CD8-positive, alpha-beta memory T cell (primary cell): Measurements from ENCODE around the gene GPX7. TPM values are rescaled to one million over a fixed set of nuclear protein-coding genes. Genes with fewer than 3 reads are reported as not detected.
A peak's percentile ranks its signal among the peaks of the same experiment; 100 is the strongest.

Source experiments
- CTCF ChIA-PET: fragments of 350-600 bp; sonication (Branson Sonifier 250); formaldehyde crosslinking; loops from one replicate; lab custom pipeline; 2021; ENCODE audit warnings: antibody characterized with exemption; lab: Charles Lee
- POLR2A ChIA-PET: fragments of 350-600 bp; sonication (Branson Sonifier 250); formaldehyde crosslinking; loops from one replicate; lab custom pipeline; 2021; ENCODE audit warnings: antibody characterized with exemption; lab: Charles Lee
- DNase-seq, 5 donors: peaks; one replicate each; pipeline versions ENCODE4 v3.0.0 to v3.0.0-alpha.2; 2020 to 2022; ENCODE audit warnings: mixed read lengths in 1 of 5
- H3K27ac ChIP-seq: one replicate; pipeline ENCODE4 v1.7.0; 2013; ENCODE audit warnings: low read depth, mild to moderate bottlenecking, low read length, moderate library complexity
- H3K27me3 ChIP-seq: 2 replicates; pipeline ENCODE4 v1.7.0; 2013; ENCODE audit warnings: low read length, mild to moderate bottlenecking; ENCODE audit not compliant: insufficient read depth, poor library complexity, severe bottlenecking
- H3K36me3 ChIP-seq: 2 replicates; pipeline ENCODE4 v1.7.0; 2013; ENCODE audit warnings: mild to moderate bottlenecking, low read length, moderate library complexity; ENCODE audit not compliant: insufficient read depth
- H3K4me1 ChIP-seq: 2 replicates; pipeline ENCODE4 v1.7.0; 2013; ENCODE audit warnings: mild to moderate bottlenecking, low read length, moderate library complexity; ENCODE audit not compliant: insufficient read depth
- H3K4me3 ChIP-seq: 2 replicates; pipeline ENCODE4 v1.7.0; 2013; ENCODE audit warnings: mild to moderate bottlenecking, low read length
- H3K9me3 ChIP-seq: 2 replicates; pipeline ENCODE4 v1.7.0; 2013; ENCODE audit warnings: mild to moderate bottlenecking, low read length
- H3K27ac Mint-ChIP-seq, 8 donors: one replicate each; pipeline ENCODE4 v1.8.0; 2020 to 2021; ENCODE audit warnings: mixed read lengths in 8 of 8, mild to moderate bottlenecking in 6 of 8, inconsistent platforms in 3 of 8, moderate library complexity in 3 of 8
- H3K27me3 Mint-ChIP-seq, 2 donors: one replicate each; pipeline ENCODE4 v1.8.0; 2020 to 2021; ENCODE audit warnings: mixed read lengths in 2 of 2, mild to moderate bottlenecking in 1 of 2, moderate library complexity in 1 of 2
- H3K36me3 Mint-ChIP-seq, 3 donors: one replicate each; pipeline ENCODE4 v1.8.0; 2020 to 2021; ENCODE audit warnings: mixed read lengths in 3 of 3, inconsistent platforms in 1 of 3, mild to moderate bottlenecking in 1 of 3
- H3K4me1 Mint-ChIP-seq, 3 donors: one replicate each; pipeline ENCODE4 v1.8.0; 2020 to 2021; ENCODE audit warnings: mixed read lengths in 3 of 3, inconsistent platforms in 1 of 3, mild to moderate bottlenecking in 1 of 3
- H3K4me3 Mint-ChIP-seq, 7 donors: one replicate each; pipeline ENCODE4 v1.8.0; 2020 to 2021; ENCODE audit warnings: mixed read lengths in 7 of 7, mild to moderate bottlenecking in 6 of 7, moderate library complexity in 4 of 7, inconsistent platforms in 2 of 7
- H3K9me3 Mint-ChIP-seq, 5 donors: one replicate each; pipeline ENCODE4 v1.8.0; 2020 to 2022; ENCODE audit warnings: mixed read lengths in 5 of 5, mild to moderate bottlenecking in 3 of 5, moderate library complexity in 2 of 5, inconsistent platforms in 1 of 5
- polyA plus RNA-seq: library from polyadenylated mRNA; unstranded; fragments of 300-500 nt; fragmentation: Illumina TruSeq; gene quantifications from one replicate; pipeline ENCODE4 v1.2.3, GENCODE V29; 2021
- total RNA-seq, 2 experiments: library from RNA; stranded (reverse); gene quantifications; one replicate each; pipeline ENCODE4 v1.2.3, GENCODE V29; 2021

GPX7 gene
- total and polyA plus RNA-seq, 3 experiments from 2014 or later: 29.9 to 31.9 (median 30.0) TPM

GRCh38 chr1:52637946-52638345 is 35.8 kb downstream of the GPX7 start:
- Histone ChIP-seq H3K4me1 (peaks cover 82% of the 10 kb centered on the region), H3K36me3 (no peaks in the 10 kb centered on the region), H3K27ac (peak overlapping the region; percentile 81), H3K9me3 (no peaks in the 10 kb centered on the region), H3K27me3 (no peaks in the 10 kb centered on the region), H3K4me3 (peak overlapping the region; percentile 13)
- DNase-seq: no peak
- H3K27me3 Mint-ChIP-seq: no peaks in the 10 kb centered on the region
- CTCF ChIA-PET: interaction anchor here (1.2 to 1.5 kb wide), 2 partner anchors 30 to 48 kb away, joined by 3 to 4 read pairs; no protein-coding TSS in a partner anchor
- peak overlapping the region; percentile 78 to 88 (median 84) for H3K4me3 Mint-ChIP-seq
- POLR2A ChIA-PET: interaction anchor here (0.6 to 2.9 kb wide), 6 partner anchors 12 to 85 kb away, joined by 3 to 18 read pairs (median 3); partner anchors contain the start of gene TUT4
- H3K9me3 Mint-ChIP-seq: no peaks in the 10 kb centered on the region
- H3K27ac Mint-ChIP-seq: peak overlapping the region; percentile 98 to 100 (median 100)
- peaks cover 5 to 30% (median 17%) of the 10 kb centered on the region in 3 donors for H3K36me3 Mint-ChIP-seq
- H3K4me1 Mint-ChIP-seq: peaks cover 78 to 86% (median 83%) of the 10 kb centered on the region in 3 donors

DNA sequence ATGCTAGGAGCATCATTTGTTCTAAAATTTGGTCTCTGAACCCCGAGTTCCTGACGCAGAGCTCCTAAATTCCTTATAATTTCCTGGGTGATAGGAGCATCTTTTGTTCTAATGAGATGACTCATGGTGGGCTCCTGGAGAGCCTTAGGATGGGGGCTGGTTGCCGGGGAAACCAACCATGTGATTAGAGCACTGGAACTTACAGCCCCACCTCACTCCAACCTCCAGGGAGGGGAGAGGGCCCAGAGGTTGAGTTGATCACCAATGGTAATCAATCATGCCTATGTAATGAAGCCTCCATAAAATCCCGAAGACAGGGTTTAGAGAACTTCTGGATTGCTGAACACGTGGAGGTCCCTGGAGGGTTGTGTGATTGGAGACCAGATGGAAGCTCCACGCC is 38.5 kb downstream of the GPX7 start:
- CTCF ChIA-PET: interaction anchor here (1.0 to 1.3 kb wide), 2 partner anchors 8 to 45 kb away, joined by 3 to 4 read pairs; no protein-coding TSS in a partner anchor
- Mint-ChIP-seq H3K27ac (peak overlapping the region; percentile 7 to 91 (median 74)), H3K9me3 (no peaks in the 10 kb centered on the region), H3K4me3 (peak overlapping the region in 2 of 7 donors; percentile 64 to 68), H3K4me1 (peaks cover 61 to 71% (median 67%) of the 10 kb centered on the region in 3 donors), H3K36me3 (peaks cover 9 to 42% (median 23%) of the 10 kb centered on the region in 3 donors), H3K27me3 (no peaks in the 10 kb centered on the region)
- Histone ChIP-seq H3K4me1 (peaks cover 61% of the 10 kb centered on the region), H3K36me3 (no peaks in the 10 kb centered on the region), H3K9me3 (no peaks in the 10 kb centered on the region), H3K27me3 (no peaks in the 10 kb centered on the region), H3K4me3 (no peak overlapping the region), H3K27ac (no peak overlapping the region)
- no peak for DNase-seq
- POLR2A ChIA-PET: interaction anchor here (2.2 kb wide), 1 partner anchor 87 kb away, joined by 4 read pairs; the partner anchor contains the start of gene TUT4

- H3K4me3 ChIP-seq: no peak overlapping the region
- no peaks in the 10 kb centered on the region for H3K27me3 ChIP-seq
- H3K4me1 Mint-ChIP-seq: peaks cover 58 to 68% (median 63%) of the 10 kb centered on the region in 3 donors
- H3K27ac Mint-ChIP-seq: peak overlapping the region; percentile 69 to 90 (median 82)
- no peaks in the 10 kb centered on the region for H3K9me3 ChIP-seq
- POLR2A ChIA-PET: no interaction called here
- H3K27me3 Mint-ChIP-seq: no peaks in the 10 kb centered on the region
- peaks cover 9 to 46% (median 23%) of the 10 kb centered on the region in 3 donors for H3K36me3 Mint-ChIP-seq
- peak overlapping the region in 6 of 7 donors; percentile 15 to 67 (median 30) for H3K4me3 Mint-ChIP-seq
- CTCF ChIA-PET: interaction anchor here (1.0 to 1.3 kb wide), 2 partner anchors 9 to 45 kb away, joined by 3 to 4 read pairs; no protein-coding TSS in a partner anchor
- H3K9me3 Mint-ChIP-seq: no peaks in the 10 kb centered on the region
- H3K27ac ChIP-seq: no peak overlapping the region
- H3K4me1 ChIP-seq: peaks cover 56% of the 10 kb centered on the region
- H3K36me3 ChIP-seq: no peaks in the 10 kb centered on the region
- DNase-seq: no peak
Measured at GRCh38 chr1:52641307-52641706, 39.1 kb downstream of the GPX7 start.

- Mint-ChIP-seq H3K9me3 (no peaks in the 10 kb centered on the region), H3K4me1 (peaks cover 33 to 44% (median 44%) of the 10 kb centered on the region in 3 donors), H3K36me3 (peaks cover 4 to 66% (median 20%) of the 10 kb centered on the region in 3 donors), H3K4me3 (no peak overlapping the region), H3K27ac (peak overlapping the region in 3 of 8 donors; percentile 65 to 73 (median 72)), H3K27me3 (no peaks in the 10 kb centered on the region)
- Histone ChIP-seq H3K27me3 (no peaks in the 10 kb centered on the region), H3K27ac (no peak overlapping the region), H3K9me3 (no peaks in the 10 kb centered on the region), H3K4me3 (no peak overlapping the region), H3K4me1 (peaks cover 19% of the 10 kb centered on the region), H3K36me3 (peaks cover 3% of the 10 kb centered on the region)
- ChIA-PET POLR2A (no interaction called here), CTCF (interaction anchor here (1.3 kb wide), 1 partner anchor 10 kb away, joined by 3 read pairs; no protein-coding TSS in a partner anchor)
- DNase-seq: no peak
Measured at GRCh38 chr1:52645261-52645660, 43.1 kb downstream of the GPX7 start.

GRCh38 chr1:52651904-52652303 is 49.7 kb downstream of the GPX7 start:
- Histone ChIP-seq H3K27me3 (no peaks in the 10 kb centered on the region), H3K36me3 (peaks cover 4% of the 10 kb centered on the region), H3K9me3 (no peaks in the 10 kb centered on the region), H3K27ac (no peak overlapping the region), H3K4me1 (no peaks in the 10 kb centered on the region), H3K4me3 (no peak overlapping the region)
- Mint-ChIP-seq H3K27me3 (no peaks in the 10 kb centered on the region), H3K4me3 (no peak overlapping the region), H3K9me3 (no peaks in the 10 kb centered on the region), H3K36me3 (peaks cover 6 to 67% (median 20%) of the 10 kb centered on the region in 3 donors), H3K4me1 (peaks cover 23 to 43% (median 38%) of the 10 kb centered on the region in 3 donors), H3K27ac (peak overlapping the region in 5 of 8 donors; percentile 28 to 96 (median 80))
- CTCF ChIA-PET: interaction anchor here (1.3 kb wide), 1 partner anchor 34 kb away, joined by 3 read pairs; no protein-coding TSS in a partner anchor
- DNase-seq: no peak
- POLR2A ChIA-PET: interaction anchor here (0.5 to 1.3 kb wide), 2 partner anchors 19 to 211 kb away, joined by 3 read pairs; partner anchors contain the start of gene SHISAL2A

DNA sequence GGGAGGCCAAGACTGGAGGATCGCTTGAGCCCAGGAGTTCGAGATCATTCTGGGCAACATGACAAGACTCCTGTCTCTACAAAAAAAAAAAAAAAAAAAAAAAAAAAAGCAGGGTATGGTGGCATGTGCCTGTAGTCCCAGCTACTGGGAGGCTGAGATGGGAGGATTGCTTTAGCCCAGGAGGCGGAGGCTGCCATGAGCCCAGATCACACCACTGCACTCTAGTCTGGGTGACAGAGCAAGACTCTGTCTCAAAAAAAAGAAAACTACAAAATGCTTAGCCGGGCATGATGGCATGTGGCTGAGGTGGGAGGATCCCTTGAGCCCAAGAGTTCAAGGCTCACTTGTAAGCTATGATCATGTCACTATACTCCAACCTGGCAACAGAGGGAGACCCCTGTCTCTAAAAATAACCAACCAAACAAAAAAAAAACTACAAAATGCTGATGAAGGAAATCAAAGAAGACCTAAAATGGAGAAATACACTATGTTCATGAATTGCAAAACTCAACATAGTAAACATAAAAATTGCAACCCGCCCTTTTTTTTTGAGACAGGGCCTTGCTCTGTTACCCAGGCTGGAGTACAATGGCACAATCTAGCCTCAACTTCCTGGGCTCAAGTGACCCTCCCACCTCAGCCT is 51.2 kb downstream of the GPX7 start:
- ChIA-PET POLR2A (no interaction called here), CTCF (no interaction called here)
- no peaks in the 10 kb centered on the region for H3K27me3 ChIP-seq
- no peaks in the 10 kb centered on the region for H3K9me3 ChIP-seq
- no peaks in the 10 kb centered on the region for H3K9me3 Mint-ChIP-seq
- H3K4me3 Mint-ChIP-seq: no peak overlapping the region
- H3K4me3 ChIP-seq: no peak overlapping the region
- H3K27ac ChIP-seq: no peak overlapping the region
- H3K36me3 Mint-ChIP-seq: peaks cover 6 to 68% (median 17%) of the 10 kb centered on the region in 3 donors
- H3K27me3 Mint-ChIP-seq: no peaks in the 10 kb centered on the region
- no peak for DNase-seq
- H3K4me1 ChIP-seq: no peaks in the 10 kb centered on the region
- peak overlapping the region in 7 of 8 donors; percentile 4 to 91 (median 47) for H3K27ac Mint-ChIP-seq
- H3K36me3 ChIP-seq: peaks cover 8% of the 10 kb centered on the region
- peaks cover 22 to 39% (median 37%) of the 10 kb centered on the region in 3 donors for H3K4me1 Mint-ChIP-seq

DNA sequence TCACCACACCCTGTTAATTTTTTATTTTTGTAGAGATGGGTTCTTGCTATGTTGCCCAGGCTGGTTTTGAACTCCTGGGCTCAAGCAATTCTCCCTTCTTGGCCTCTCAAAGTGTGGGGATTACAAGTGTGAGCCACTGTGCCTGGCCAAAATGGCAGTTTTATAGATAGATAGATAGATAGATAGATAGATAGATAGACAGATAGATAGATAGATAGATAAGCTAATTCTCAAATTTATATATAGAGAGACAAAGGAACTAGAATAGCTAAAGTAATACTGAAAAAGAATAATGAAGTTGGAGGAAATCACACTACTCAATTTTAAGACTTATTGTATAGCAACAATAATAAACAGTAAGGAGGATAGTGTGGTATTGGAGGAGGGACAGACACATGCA is 51.9 kb downstream of the GPX7 start:
- Mint-ChIP-seq H3K27me3 (no peaks in the 10 kb centered on the region), H3K4me1 (peaks cover 19 to 33% (median 30%) of the 10 kb centered on the region in 3 donors), H3K4me3 (no peak overlapping the region), H3K36me3 (peaks cover 6 to 64% (median 16%) of the 10 kb centered on the region in 3 donors), H3K9me3 (no peaks in the 10 kb centered on the region), H3K27ac (peak overlapping the region in 5 of 8 donors; percentile 7 to 90 (median 75))
- no peaks in the 10 kb centered on the region for H3K27me3 ChIP-seq
- no peaks in the 10 kb centered on the region for H3K4me1 ChIP-seq
- H3K27ac ChIP-seq: no peak overlapping the region
- POLR2A ChIA-PET: no interaction called here
- CTCF ChIA-PET: no interaction called here
- DNase-seq: no peak
- no peak overlapping the region for H3K4me3 ChIP-seq
- no peaks in the 10 kb centered on the region for H3K9me3 ChIP-seq
- peaks cover 8% of the 10 kb centered on the region for H3K36me3 ChIP-seq

- no peak for DNase-seq
- H3K4me1 Mint-ChIP-seq: peaks cover 14 to 30% (median 23%) of the 10 kb centered on the region in 3 donors
- Histone ChIP-seq H3K9me3 (no peaks in the 10 kb centered on the region), H3K27me3 (no peaks in the 10 kb centered on the region), H3K4me1 (no peaks in the 10 kb centered on the region), H3K4me3 (no peak overlapping the region), H3K27ac (no peak overlapping the region), H3K36me3 (peaks cover 10% of the 10 kb centered on the region)
- no peak overlapping the region for H3K4me3 Mint-ChIP-seq
- peaks cover 0 to 60% (median 8%) of the 10 kb centered on the region in 3 donors for H3K36me3 Mint-ChIP-seq
- CTCF ChIA-PET: no interaction called here
- H3K27me3 Mint-ChIP-seq: no peaks in the 10 kb centered on the region
- H3K9me3 Mint-ChIP-seq: no peaks in the 10 kb centered on the region
- peak overlapping the region in 3 of 8 donors; percentile 31 to 85 (median 67) for H3K27ac Mint-ChIP-seq
- POLR2A ChIA-PET: no interaction called here
Measured at GRCh38 chr1:52657702-52658101, 55.5 kb downstream of the GPX7 start.
